ENCODE measurements around the gene NCF2. TPM values are rescaled to one million over a fixed set of nuclear protein-coding genes. Genes with fewer than 3 reads are reported as not detected.

The NCF2 gene
- total and polyA plus RNA-seq, 2 donors (not counting 3 experiments of a cell fraction or from before 2014, with no cell fraction given): 0.03 TPM; not detected in 1

DNA sequence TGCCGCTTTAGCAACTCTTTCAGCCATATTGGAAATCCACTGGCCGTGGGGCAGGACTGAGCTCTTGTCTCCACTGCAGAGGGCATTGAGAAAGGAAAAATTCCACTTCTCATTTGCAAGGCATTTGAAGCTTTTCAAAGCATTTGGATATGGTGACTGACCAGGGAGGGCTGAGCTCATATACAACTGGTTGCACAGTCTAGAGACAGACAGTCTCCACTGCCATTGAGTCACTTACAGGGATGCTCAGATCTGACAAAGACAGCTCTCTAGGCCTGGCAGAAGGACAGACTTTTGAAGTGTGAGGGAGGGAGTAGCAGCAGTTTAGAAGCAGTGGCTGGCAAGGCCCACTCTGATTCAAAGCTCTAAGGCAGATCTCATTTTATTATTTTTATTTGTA is 24.2 kb downstream of the NCF2 start:
- ChIA-PET POLR2A (no interaction called here), CTCF (interaction anchor here (1.1 kb wide), 2 partner anchors 119 to 284 kb away, joined by 4 read pairs; no protein-coding TSS in a partner anchor)
- FAIRE-seq: no peak
- Histone ChIP-seq H3K27ac (ENCODE audit: insufficient read depth, low read depth, low read length) (no peak overlapping the region), H3K9ac (replicated peaks; ENCODE audit: extremely low read depth, insufficient read depth, low read length) (no peak overlapping the region), H2AFZ (ENCODE audit: low read depth, low read length) (no peak overlapping the region), H3K9me1 (replicated peaks; ENCODE audit: control insufficient read depth, extremely low read depth, insufficient read depth, low read length) (no peaks in the 10 kb centered on the region), H3K36me3 (ENCODE audit: control insufficient read depth in 2 of 2, extremely low read depth in 1 of 2, insufficient read depth in 2 of 2, low read length in 2 of 2) (no peaks in the 10 kb centered on the region), H3K4me1 (ENCODE audit: control insufficient read depth, extremely low read depth, insufficient read depth, low read length) (peaks cover 4% of the 10 kb centered on the region), H3K4me3 (replicated peaks in 1 of 3; ENCODE audit: insufficient read depth in 1 of 3, low read depth in 1 of 3, low read length in 3 of 3) (no peak overlapping the region), H3K4me2 (ENCODE audit: insufficient read depth, low read length) (no peak overlapping the region), H4K20me1 (replicated peaks; ENCODE audit: control insufficient read depth, extremely low read depth, insufficient read depth, low read length) (no peaks in the 10 kb centered on the region), H3K79me2 (ENCODE audit: control insufficient read depth, insufficient read depth, low read length) (no peaks in the 10 kb centered on the region), H3K9me3 (replicated peaks; ENCODE audit: control insufficient read depth, insufficient read depth, low read length) (no peaks in the 10 kb centered on the region), H3K27me3 (ENCODE audit: control insufficient read depth in 2 of 2, insufficient read depth in 2 of 2, low read length in 2 of 2) (no peaks in the 10 kb centered on the region)
- no TSS peak for BruUV-seq (replicated peaks)
- no peak for DNase-seq (ENCODE audit: low read depth, low spot score)
- TF ChIP-seq FOS (IDR thresholded peaks at IDR 0.05; ENCODE audit: borderline replicate concordance, insufficient read depth, low read length) (no peak), MYC (IDR thresholded peaks at IDR 0.05; ENCODE audit: low read depth, low read length) (no peak), POLR2A (IDR thresholded peaks at IDR 0.05; ENCODE audit: low read depth, low read length) (no peak)
- TF ChIP-seq, protein P1, sequence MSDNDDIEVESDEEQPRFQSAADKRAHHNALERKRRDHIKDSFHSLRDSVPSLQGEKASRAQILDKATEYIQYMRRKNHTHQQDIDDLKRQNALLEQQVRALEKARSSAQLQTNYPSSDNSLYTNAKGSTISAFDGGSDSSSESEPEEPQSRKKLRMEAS (IDR thresholded peaks at IDR 0.05; ENCODE audit: insufficient read depth, insufficient read length): no peak
- intact Hi-C loops (cut with micrococcal nuclease): no loop called here
- dilution Hi-C loops (cut with MboI; ENCODE audit: extremely low pct_ligation_motif_present, low sequenced_read_pairs): no loop called here

DNA sequence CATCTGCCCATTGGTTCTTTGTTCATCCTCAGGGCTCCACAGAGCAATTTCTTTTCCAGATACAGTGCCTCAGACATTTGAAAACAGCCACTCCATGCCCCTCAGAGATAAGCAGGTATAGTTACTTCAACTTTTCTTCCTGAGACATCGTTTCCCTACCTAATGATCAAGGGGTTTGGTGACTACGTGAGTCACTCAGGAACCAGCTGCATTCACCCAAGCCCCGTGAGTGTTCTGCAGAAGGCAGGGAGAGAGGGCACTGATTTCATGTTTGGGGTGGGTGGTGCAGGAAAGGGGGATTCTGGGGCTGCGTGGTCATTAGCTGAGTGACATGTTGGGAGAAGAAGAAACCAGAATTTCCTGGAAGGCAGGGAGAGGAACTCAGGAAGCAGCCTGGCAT is 25.0 kb downstream of the NCF2 start:
- Histone ChIP-seq H3K4me3 (replicated peaks in 1 of 3; ENCODE audit: insufficient read depth in 1 of 3, low read depth in 1 of 3, low read length in 3 of 3) (no peak overlapping the region), H3K9ac (replicated peaks; ENCODE audit: extremely low read depth, insufficient read depth, low read length) (no peak overlapping the region), H3K4me2 (ENCODE audit: insufficient read depth, low read length) (no peak overlapping the region), H2AFZ (ENCODE audit: low read depth, low read length) (no peak overlapping the region), H3K9me3 (replicated peaks; ENCODE audit: control insufficient read depth, insufficient read depth, low read length) (no peaks in the 10 kb centered on the region), H4K20me1 (replicated peaks; ENCODE audit: control insufficient read depth, extremely low read depth, insufficient read depth, low read length) (no peaks in the 10 kb centered on the region), H3K36me3 (ENCODE audit: control insufficient read depth in 2 of 2, extremely low read depth in 1 of 2, insufficient read depth in 2 of 2, low read length in 2 of 2) (no peaks in the 10 kb centered on the region), H3K79me2 (ENCODE audit: control insufficient read depth, insufficient read depth, low read length) (no peaks in the 10 kb centered on the region), H3K9me1 (replicated peaks; ENCODE audit: control insufficient read depth, extremely low read depth, insufficient read depth, low read length) (no peaks in the 10 kb centered on the region), H3K27ac (ENCODE audit: insufficient read depth, low read depth, low read length) (no peak overlapping the region), H3K4me1 (ENCODE audit: control insufficient read depth, extremely low read depth, insufficient read depth, low read length) (peaks cover 4% of the 10 kb centered on the region), H3K27me3 (ENCODE audit: control insufficient read depth in 2 of 2, insufficient read depth in 2 of 2, low read length in 2 of 2) (no peaks in the 10 kb centered on the region)
- BruUV-seq (replicated peaks): no TSS peak
- ChIA-PET CTCF (interaction anchor here (1.1 kb wide), 2 partner anchors 120 to 283 kb away, joined by 4 read pairs; no protein-coding TSS in a partner anchor), POLR2A (no interaction called here)
- FAIRE-seq (no peak), DNase-seq (ENCODE audit: low read depth, low spot score) (no peak)
- TF ChIP-seq POLR2A (IDR thresholded peaks at IDR 0.05; ENCODE audit: low read depth, low read length) (no peak), GATA2 (IDR thresholded peaks at IDR 0.05; ENCODE audit: insufficient read depth, insufficient read length, low read depth, low read length) (no peak), JUN (IDR thresholded peaks at IDR 0.05; ENCODE audit: borderline replicate concordance, insufficient read depth, insufficient read length, low read depth) (no peak), MYC (IDR thresholded peaks at IDR 0.05; ENCODE audit: low read depth, low read length) (no peak), FOS (IDR thresholded peaks at IDR 0.05; ENCODE audit: borderline replicate concordance, insufficient read depth, low read length) (no peak), EZH2 (IDR thresholded peaks at IDR 0.05; ENCODE audit: borderline replicate concordance, low read depth, low read length, severe bottlenecking) (no peak), POLR2AphosphoS5 (IDR thresholded peaks at IDR 0.05; ENCODE audit: insufficient read depth, low read depth, low read length) (no peak)
- TF ChIP-seq, protein P2, sequence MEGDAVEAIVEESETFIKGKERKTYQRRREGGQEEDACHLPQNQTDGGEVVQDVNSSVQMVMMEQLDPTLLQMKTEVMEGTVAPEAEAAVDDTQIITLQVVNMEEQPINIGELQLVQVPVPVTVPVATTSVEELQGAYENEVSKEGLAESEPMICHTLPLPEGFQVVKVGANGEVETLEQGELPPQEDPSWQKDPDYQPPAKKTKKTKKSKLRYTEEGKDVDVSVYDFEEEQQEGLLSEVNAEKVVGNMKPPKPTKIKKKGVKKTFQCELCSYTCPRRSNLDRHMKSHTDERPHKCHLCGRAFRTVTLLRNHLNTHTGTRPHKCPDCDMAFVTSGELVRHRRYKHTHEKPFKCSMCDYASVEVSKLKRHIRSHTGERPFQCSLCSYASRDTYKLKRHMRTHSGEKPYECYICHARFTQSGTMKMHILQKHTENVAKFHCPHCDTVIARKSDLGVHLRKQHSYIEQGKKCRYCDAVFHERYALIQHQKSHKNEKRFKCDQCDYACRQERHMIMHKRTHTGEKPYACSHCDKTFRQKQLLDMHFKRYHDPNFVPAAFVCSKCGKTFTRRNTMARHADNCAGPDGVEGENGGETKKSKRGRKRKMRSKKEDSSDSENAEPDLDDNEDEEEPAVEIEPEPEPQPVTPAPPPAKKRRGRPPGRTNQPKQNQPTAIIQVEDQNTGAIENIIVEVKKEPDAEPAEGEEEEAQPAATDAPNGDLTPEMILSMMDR (IDR thresholded peaks at IDR 0.05; ENCODE audit: extremely low read depth in 1 of 2, insufficient read depth in 1 of 2, low read depth in 1 of 2, low read length in 2 of 2): no peak
- TF ChIP-seq, protein P1 (IDR thresholded peaks at IDR 0.05; ENCODE audit: insufficient read depth, insufficient read length): no peak
- intact Hi-C loops (cut with micrococcal nuclease) (no loop called here), dilution Hi-C loops (cut with MboI; ENCODE audit: extremely low pct_ligation_motif_present, low sequenced_read_pairs) (no loop called here)

All from endothelial cell of umbilical vein (primary cell).